HG02678 (cell line): ENCODE measurements around the gene UGT1A10.

Experiments used
- ATAC-seq: cut with Tn5 transposase; IDR thresholded peaks from one replicate; pipeline ENCODE4 v1.9.1; 2021; ENCODE audit warnings: mild to moderate bottlenecking, moderate library complexity; ENCODE audit not compliant: unreplicated experiment

Gene UGT1A10

GRCh38 chr2:233768076-233768475 lies 131.8 kb downstream of the UGT1A10 start:
- no peak for ATAC-seq

GRCh38 chr2:233769260-233769659 lies 133.0 kb downstream of the UGT1A10 start:
- no peak for ATAC-seq

DNA sequence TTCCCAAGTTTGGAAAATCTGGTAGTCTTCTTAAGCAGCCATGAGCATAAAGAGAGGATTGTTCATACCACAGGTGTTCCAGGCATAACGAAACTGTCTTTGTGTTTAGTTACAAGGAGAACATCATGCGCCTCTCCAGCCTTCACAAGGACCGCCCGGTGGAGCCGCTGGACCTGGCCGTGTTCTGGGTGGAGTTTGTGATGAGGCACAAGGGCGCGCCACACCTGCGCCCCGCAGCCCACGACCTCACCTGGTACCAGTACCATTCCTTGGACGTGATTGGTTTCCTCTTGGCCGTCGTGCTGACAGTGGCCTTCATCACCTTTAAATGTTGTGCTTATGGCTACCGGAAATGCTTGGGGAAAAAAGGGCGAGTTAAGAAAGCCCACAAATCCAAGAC lies 135.9 kb downstream of the UGT1A10 start:
- ATAC-seq, result no peak

DNA sequence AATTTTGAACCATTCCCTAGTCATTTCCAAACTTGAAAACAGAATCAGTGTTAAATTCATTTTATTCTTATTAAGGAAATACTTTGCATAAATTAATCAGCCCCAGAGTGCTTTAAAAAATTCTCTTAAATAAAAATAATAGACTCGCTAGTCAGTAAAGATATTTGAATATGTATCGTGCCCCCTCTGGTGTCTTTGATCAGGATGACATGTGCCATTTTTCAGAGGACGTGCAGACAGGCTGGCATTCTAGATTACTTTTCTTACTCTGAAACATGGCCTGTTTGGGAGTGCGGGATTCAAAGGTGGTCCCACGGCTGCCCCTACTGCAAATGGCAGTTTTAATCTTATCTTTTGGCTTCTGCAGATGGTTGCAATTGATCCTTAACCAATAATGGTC lies 136.3 kb downstream of the UGT1A10 start:
- no peak for ATAC-seq

DNA sequence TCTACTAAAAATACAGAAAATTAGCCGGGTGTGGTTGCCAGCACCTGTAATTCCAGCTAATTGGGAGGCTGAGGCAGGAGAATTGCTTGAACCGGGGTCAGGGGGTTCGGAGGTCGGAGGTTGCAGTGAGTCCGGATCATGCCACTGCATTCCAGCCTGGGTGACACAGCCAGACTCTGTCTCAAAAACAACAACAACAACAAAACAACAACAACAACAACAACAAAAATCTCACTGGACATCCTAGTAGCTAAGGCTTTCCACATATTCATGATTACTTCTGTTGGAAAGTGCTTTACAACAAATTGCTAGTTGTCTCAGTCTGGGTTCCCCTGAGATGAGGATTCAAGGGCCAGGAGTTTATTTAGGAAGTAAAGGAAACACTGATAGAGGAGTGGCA lies 137.6 kb downstream of the UGT1A10 start:
- ATAC-seq, result no peak

- no peak for ATAC-seq
Measured at GRCh38 chr2:233775414-233775813, 139.2 kb downstream of the UGT1A10 start.

GRCh38 chr2:233778030-233778429 lies 141.8 kb downstream of the UGT1A10 start, which contains the start of gene MROH2A:
Gene MROH2A (plus strand): TSS chr2:233778330. CDS start chr2:233779359, 1,029 bp downstream.
- ATAC-seq, result no peak

- no peak for ATAC-seq
Measured at GRCh38 chr2:233779722-233780121, 143.5 kb downstream of the UGT1A10 start.

DNA sequence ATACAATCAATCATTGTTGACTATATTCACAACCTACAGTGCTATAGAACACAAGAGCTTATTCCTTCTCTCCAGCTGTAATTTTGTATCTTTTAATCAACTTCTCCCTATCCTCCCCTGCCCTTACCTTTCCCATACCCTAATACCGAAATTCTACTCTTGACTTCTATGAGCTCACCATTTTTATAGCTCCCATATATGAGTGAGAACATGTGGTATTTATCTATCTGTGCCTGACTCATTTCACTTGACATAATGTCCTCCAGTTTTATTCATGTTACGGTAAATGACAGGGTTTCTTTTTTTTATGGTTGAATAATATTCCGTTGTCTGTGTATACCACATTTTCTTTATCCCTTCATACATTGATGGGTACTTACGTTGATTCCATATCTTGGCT lies 144.5 kb downstream of the UGT1A10 start:
- no peak for ATAC-seq

- ATAC-seq, result no peak
Measured at GRCh38 chr2:233789554-233789953, 153.3 kb downstream of the UGT1A10 start.

DNA sequence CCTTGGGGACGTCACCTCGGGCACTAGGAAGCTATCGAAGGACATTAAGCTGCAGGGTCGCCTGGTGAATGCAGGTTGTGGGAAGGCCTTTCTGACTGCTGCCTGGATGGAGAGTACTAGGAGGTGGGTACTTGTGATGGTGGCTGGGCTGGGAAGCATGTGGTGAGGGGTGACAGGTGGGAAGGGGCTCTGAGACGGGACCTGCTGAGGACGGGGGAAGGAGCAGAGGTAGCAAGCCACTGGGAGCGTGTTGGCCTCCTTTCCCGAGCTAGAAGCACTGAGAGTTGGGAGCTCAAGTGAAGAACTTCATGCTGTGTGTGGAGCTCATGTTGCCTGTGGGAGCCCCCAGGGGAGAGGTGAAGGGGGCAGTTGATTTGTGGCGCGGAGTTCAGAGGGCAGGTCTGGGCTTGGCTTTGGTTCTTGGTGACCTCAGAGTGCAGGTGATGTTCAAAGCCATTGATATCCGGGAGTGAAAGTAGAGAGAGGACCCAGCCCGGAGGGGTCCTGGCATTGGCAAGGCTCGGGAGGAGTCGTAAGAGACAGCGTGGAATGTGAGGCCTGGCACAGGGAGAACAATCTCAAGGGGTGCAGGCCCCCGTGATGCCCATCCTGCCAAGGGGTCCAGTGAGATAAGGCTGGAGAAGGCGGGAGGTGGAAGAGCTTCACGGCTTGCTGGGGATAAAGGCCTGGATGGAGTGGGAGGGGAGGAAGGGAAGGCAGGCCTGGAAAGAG lies 155.1 kb downstream of the UGT1A10 start:
- ATAC-seq, result no peak

GRCh38 chr2:233791883-233792329 lies 155.7 kb downstream of the UGT1A10 start:
- no peak for ATAC-seq

GRCh38 chr2:233792720-233793119 lies 156.5 kb downstream of the UGT1A10 start:
- ATAC-seq, result no peak

- ATAC-seq, result no peak
Measured at GRCh38 chr2:233793465-233794127, 157.3 kb downstream of the UGT1A10 start.

DNA sequence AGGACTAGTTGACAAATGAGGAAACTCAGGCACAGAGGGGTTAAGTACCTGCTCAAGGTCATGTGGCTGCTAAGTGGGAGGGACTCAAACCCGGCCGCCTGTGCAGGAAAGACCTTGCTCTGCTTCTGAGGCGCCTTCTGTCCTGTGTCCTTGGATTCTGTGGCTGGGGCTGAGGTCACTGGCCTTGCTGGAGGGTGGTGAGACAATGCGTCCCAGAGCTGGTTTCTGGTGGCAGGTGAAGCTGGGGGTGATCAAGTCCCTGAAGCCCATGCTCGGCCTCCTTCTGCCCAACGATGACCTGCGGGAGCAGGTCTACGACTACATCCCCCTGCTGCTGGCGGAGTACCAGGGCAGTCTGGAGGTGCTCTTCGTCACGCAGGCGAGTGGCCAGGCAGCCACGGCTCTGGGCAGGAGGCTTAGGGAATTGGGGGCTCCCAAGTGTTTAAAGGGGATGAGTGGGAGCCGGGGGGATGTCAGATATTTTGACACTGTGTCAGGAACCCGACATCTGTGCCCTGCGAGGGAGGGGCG lies 157.9 kb downstream of the UGT1A10 start:
- no peak for ATAC-seq

DNA sequence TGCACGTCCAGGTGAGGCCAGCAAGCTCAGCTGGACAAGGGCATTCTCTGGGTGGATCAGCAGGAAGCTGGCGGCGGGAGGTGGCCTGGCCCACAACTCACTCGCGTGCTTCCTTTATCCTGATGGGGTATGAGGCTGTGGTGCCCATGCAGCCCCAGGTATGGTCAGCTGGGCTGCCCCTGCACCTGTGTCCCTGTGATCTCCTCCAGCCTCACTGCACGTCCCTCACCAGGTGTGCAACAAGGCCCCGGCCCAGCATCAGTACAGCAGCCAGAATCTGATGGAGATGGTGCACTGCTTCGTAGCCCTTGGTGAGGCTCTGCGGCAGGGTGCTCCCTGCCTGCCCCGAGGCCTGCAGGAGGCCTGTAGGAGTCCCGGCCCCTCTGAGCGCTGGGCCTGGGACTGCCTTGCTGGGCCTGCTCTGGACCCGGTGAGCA lies 159.5 kb downstream of the UGT1A10 start:
- no peak for ATAC-seq

DNA sequence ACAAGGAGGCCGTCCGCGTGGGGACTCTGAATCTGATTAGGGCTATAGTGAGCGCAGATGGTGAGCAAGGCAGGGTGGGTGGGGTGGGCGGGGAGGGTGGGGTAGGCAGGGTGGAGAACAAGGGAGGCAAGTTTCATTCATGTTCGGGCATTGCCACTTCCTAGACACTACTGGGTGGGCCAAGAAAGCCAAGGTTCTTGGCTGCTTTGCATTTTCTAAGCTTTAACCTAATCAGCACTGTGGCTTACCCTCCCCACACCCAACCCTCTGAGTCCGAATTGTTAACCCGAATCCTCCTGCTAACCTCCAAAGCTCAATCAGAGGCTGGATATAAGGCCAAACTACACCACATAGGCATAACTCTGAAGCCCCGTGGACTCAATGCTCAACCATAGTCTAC lies 160.0 kb downstream of the UGT1A10 start:
- no peak for ATAC-seq

- ATAC-seq, result no peak
Measured at GRCh38 chr2:233798335-233799086, 162.3 kb downstream of the UGT1A10 start.

DNA sequence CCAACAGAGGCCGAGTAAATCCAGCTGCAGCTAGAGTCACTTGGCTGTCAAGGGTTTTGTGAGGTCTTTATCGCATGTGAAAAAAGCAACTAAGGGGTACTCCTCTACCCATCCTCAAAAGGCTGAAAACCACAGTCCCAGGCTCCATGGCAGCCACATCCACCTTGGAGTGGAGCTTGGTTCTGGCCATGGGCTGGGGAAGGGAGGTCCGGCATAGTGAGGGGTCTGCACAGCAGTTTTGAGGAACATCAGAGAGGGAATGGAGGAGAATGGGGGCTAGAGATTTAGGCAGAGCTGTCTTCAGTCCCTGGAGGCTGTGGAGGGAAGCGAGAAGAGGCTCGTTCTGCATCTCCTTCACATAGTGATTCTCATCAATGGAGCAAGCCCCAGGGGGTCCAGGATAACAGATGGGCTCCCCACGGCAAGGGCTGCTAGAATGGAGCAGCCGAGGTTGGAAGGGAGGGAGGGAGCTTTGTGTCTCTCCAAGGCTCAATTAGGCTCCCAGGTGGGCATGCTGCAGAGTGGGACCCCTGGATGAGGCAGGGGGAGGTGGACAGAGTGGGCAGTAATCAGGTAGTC lies 162.9 kb downstream of the UGT1A10 start:
- ATAC-seq, result no peak

- ATAC-seq, result no peak
Measured at GRCh38 chr2:233799716-233800115, 163.5 kb downstream of the UGT1A10 start.

DNA sequence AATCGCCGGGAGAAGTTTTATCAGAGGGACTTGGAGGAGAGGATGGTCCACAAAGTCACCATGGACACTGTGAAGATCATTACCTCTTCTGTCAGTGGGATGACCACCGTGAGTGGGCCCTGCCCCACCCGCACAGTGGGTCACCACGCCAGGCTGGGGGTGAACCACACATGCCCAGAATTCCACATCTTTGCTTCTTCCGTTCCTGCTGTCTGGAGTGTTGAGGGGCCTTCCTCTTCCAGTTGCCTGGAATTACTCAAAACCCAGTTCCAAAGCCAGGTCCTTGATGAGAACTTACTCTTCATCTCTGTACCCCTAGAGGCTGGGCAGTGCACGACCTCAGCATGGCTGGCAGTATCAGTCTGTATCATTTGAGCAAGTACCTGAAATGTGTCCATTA lies 164.0 kb downstream of the UGT1A10 start:
- no peak for ATAC-seq
